ENCODE data around the gene MBTPS1.

Gene MBTPS1

DNA sequence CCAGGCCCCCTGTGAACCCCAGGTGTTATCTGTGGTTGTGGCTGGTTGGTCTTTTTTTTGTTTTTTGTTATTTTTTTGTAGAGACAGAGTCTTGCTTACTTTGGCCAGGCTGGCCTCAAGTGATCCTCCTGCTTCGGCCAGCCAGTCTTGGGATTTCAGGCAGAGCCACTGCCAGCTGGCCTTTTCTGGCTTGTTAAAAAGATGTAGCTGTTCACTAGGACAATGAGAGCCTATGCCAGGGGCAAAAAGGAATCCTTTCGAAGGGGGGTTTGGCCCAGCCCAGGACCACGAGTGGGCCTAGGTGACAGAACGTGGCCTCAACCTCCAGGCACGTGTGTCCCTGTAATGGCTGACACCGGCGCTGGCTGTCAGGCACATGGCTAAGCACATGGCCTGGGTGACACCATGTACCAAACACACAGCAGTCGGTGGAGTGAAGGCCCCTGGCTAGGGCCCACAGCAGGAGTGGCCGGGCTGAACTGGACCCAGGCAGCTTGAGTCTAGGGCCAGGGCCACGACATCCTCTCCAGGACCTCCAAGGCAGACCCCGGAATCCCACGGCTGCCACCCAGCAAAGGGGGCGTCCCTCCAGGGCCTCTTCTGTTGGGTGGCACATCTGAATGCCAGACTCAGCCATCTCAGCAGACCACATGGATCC lies 67.2 kb downstream of the MBTPS1 start:
- H3K27me3 ChIP-seq (replicated peaks; ENCODE audit: control insufficient read depth, insufficient read depth, low read length): no peaks in the 10 kb centered on the region
- DNase-seq (ENCODE audit: extremely low read depth, insufficient read length): no peak
- TF ChIP-seq CTCF (IDR thresholded peaks at IDR 0.05; ENCODE audit: insufficient read depth, low read length, poor library complexity, severe bottlenecking): no peak
- H3K36me3 ChIP-seq (ENCODE audit: control insufficient read depth, insufficient read depth, low read length): peaks cover 13% of the 10 kb centered on the region
- H3K4me3 ChIP-seq (replicated peaks; ENCODE audit: low read depth, low read length): no peak overlapping the region

GRCh38 chr16:84048871-84049270 lies 67.9 kb downstream of the MBTPS1 start:
- DNase-seq (ENCODE audit: extremely low read depth, insufficient read length): no peak
- Histone ChIP-seq H3K36me3 (ENCODE audit: control insufficient read depth, insufficient read depth, low read length) (peaks cover 10% of the 10 kb centered on the region), H3K4me3 (replicated peaks; ENCODE audit: low read depth, low read length) (no peak overlapping the region), H3K27me3 (replicated peaks; ENCODE audit: control insufficient read depth, insufficient read depth, low read length) (no peaks in the 10 kb centered on the region)
- no peak for TF ChIP-seq CTCF (IDR thresholded peaks at IDR 0.05; ENCODE audit: insufficient read depth, low read length, poor library complexity, severe bottlenecking)

GRCh38 chr16:84048270-84048669 lies 68.5 kb downstream of the MBTPS1 start:
- H3K36me3 ChIP-seq (ENCODE audit: control insufficient read depth, insufficient read depth, low read length): peaks cover 10% of the 10 kb centered on the region
- no peaks in the 10 kb centered on the region for H3K27me3 ChIP-seq (replicated peaks; ENCODE audit: control insufficient read depth, insufficient read depth, low read length)
- no peak overlapping the region for H3K4me3 ChIP-seq (replicated peaks; ENCODE audit: low read depth, low read length)
- no peak for TF ChIP-seq CTCF (IDR thresholded peaks at IDR 0.05; ENCODE audit: insufficient read depth, low read length, poor library complexity, severe bottlenecking)
- no peak for DNase-seq (ENCODE audit: extremely low read depth, insufficient read length)

DNA sequence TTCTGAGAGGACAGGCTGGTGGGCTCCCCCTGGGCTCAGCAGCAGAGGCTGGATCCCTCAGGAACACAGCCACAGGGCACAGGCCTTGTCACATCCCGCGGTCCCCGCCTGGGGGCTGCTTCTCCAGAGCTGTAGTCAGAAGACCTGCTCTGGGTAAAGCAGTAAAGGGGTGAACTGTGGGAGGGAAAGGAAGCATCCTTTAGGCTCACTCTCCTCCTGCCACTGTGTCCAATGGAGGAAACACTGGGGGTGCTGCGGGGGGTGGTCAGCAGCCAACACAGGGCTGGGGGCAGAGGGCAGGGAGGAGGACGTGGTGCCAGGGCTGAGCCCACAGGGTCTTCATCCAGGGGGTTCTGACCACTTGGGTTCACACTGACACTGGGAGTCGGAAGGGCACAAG lies 69.1 kb downstream of the MBTPS1 start:
- Histone ChIP-seq H3K27me3 (replicated peaks; ENCODE audit: control insufficient read depth, insufficient read depth, low read length) (no peaks in the 10 kb centered on the region), H3K36me3 (ENCODE audit: control insufficient read depth, insufficient read depth, low read length) (peaks cover 7% of the 10 kb centered on the region), H3K4me3 (replicated peaks; ENCODE audit: low read depth, low read length) (no peak overlapping the region)
- no peak for DNase-seq (ENCODE audit: extremely low read depth, insufficient read length)
- TF ChIP-seq CTCF (IDR thresholded peaks at IDR 0.05; ENCODE audit: insufficient read depth, low read length, poor library complexity, severe bottlenecking): no peak

GRCh38 chr16:84047206-84047605 lies 69.5 kb downstream of the MBTPS1 start:
- no peak for DNase-seq (ENCODE audit: extremely low read depth, insufficient read length)
- Histone ChIP-seq H3K36me3 (ENCODE audit: control insufficient read depth, insufficient read depth, low read length) (peaks cover 6% of the 10 kb centered on the region), H3K4me3 (replicated peaks; ENCODE audit: low read depth, low read length) (no peak overlapping the region), H3K27me3 (replicated peaks; ENCODE audit: control insufficient read depth, insufficient read depth, low read length) (no peaks in the 10 kb centered on the region)
- no peak for TF ChIP-seq CTCF (IDR thresholded peaks at IDR 0.05; ENCODE audit: insufficient read depth, low read length, poor library complexity, severe bottlenecking)
